HG03280 (cell line): ENCODE data around the gene FBXL4.

Source experiments
- ATAC-seq: cut with Tn5 transposase; IDR thresholded peaks from one replicate; pipeline ENCODE4 v1.9.1; 2021; ENCODE audit warnings: mild to moderate bottlenecking, moderate library complexity; ENCODE audit not compliant: unreplicated experiment

The FBXL4 gene

DNA sequence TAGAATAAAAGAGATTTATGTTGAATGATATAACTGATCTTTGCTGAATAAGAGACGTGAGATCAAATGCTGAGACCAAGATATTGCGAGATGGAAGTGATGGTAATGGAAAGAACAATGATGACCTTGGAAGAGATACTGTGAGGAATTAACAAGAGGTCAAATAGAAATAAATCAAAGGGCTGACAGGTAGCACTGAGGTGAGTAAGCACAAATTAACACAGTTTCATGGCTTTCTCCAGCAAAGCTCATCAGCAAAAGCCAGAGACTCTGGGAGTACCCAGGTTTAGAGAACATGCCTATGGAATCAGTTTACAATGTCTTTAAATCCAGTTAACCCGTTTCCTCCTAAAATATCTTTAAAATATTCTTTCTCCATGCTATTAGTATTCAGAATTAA, 60.1 kb downstream of the FBXL4 start:
- no peak for ATAC-seq

DNA sequence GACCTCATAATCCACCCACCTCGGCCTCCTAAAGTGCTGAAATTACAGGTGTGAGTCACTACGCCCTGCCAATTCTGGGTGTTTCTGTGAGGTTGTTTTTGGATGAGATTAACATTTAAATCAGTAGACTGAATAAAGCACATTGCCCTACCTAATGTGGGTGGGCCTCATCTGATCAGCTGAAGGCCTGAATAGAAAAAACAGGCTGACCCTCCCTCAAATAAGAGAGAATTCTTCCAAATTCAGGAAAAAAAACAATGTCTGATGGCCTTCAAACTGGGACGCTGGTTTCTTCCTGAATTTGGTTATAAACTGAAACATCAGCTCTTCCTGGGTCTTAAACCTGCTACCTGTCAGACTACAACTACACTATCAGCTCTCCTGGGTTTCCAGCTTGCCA, 62.4 kb downstream of the FBXL4 start:
- ATAC-seq = no peak

DNA sequence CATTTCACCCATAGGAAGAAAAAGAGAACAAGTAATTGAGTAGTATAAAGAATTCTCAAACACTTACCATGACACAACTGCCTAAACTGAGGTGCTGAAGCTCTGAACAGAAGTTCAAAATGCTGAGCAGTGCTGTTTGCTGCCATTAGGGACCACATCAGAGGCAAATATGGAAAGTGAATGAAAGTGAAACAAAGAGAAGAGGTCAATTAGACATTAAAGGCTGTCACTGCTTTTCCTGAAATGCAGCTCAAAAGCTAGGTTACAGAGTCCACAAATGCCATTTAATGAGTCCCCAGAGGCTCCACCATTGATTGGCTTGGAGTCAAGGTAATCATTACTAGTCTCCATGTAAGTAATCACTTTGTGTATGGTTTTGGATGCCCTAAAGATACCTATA, 67.3 kb downstream of the FBXL4 start:
- peak; percentile 91 for ATAC-seq

DNA sequence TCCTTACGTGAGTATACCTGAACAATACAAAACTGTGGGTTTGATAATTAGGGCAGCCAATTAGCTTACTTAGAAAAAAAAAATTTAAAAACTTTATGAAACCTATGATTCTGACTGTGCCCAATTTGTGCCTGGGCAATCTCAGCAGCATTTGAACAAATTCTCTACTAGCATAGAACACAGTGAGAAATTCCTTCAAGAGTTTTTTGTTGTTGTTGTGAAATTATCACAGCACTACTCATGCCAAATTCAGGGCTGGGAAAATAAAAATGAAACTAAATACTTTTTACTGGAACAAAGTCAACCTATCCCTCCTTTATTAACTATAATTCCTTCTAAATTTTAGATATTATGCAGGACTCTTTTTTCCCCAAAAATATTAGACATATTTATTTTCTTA, 70.5 kb downstream of the FBXL4 start:
- ATAC-seq = no peak

DNA sequence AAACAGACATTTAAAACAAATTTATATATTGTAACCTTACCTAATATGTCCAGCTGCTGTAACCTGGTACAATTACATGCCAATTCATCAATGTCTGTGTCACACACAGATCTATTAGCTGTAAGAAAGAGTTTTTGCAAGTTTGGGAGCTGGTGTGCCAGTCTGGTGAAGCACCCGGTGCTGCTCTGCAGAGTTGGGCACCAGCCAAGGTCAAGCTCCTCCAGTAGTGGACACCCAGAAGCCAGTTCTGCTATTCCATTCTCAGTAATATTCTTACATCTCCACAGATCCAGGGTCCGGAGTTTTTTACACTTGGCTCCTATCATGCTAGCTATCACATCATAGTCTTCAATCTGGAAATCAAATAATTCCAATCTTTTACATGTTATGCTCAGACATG, 72.4 kb downstream of the FBXL4 start:
- ATAC-seq = no peak

DNA sequence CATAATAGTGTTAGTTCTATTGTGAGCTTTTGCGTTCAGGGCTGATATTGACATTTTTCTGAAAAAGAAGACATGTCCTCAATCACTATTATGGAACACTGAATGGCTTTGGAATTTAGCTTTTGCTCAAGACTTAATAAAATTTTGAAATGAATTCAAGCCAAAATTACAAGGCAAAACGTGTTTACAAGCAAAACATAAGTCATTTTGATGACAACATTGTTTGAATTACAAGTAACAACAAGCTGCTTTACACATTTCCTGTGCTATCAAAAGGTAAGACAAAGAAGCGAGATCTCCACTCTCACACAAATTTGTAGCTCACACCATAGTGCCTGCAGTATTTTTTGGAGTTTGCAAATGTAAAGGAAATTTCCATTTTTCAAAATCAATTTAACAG, 75.9 kb downstream of the FBXL4 start:
- no peak for ATAC-seq

DNA sequence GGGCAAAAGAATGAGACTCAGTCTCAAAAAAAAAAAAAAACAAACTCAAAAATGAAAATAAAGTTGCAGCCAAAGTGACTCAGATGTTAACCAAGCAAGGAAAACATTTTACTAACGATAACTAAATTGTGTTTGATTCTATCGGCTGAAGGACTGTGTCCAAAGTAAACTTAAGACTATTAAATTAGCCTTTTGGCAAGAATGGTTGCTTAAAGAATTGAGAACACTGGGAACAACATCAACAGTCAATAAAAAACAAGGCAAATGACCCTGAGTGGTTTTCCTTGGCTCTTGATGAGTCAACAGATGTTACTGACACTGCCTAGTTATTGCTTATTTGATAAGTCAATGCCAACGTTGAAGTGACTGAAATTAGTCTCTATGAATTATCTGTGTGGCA, 76.7 kb downstream of the FBXL4 start:
- ATAC-seq = no peak

DNA sequence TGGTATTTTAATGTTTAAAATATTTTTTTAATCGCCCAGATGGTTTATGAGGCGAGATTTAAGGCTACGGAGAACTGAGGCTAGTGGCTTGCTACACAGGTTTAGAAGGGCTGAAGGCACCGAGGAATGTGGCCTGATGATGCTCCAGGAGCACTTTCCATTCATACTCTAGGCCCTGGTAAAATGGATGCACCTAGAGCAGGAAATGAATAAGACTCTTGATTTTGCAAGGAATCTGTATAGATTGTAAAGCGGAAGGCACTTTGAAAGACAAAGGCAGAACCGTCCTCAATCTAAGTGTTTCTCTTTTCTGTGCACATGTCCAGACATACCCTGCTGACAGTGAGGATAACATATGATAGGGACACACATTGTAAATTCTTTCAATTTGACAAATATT, 83.2 kb downstream of the FBXL4 start:
- no peak for ATAC-seq

DNA sequence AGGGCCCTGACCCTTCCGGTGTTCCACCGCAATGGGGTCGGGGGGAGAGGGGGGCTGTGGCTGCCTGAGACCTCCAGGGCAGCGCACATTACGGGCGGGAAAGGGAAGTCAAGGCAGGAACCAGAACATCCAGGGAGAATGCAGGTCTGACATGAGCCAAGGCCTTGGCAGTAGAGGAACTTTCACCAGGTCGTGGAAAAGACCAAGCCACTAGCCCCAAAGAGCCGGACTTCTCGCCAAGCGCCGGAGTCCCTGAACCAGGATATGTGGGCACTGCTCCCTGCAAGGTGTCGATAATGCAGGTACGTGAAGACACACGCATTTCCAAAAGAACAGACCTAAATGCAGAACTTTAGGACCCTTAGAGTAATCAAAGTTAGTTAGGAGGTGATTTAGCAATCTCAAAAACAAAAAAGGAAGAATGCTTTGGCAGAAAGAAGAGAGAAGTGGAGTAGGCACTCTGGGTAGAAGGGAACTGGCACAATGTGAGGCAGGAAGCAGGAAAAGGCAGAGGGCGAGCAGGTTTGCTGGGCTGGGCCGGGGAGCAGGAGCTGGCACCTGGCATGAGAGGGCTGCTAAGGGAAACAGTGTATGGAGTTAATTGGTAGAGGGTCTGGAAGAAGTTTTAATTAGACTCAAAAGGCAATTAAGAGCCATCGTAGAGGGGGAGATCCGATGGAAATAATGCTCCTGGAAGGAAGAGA, 99.1 kb downstream of the FBXL4 start:
- no peak for ATAC-seq

DNA sequence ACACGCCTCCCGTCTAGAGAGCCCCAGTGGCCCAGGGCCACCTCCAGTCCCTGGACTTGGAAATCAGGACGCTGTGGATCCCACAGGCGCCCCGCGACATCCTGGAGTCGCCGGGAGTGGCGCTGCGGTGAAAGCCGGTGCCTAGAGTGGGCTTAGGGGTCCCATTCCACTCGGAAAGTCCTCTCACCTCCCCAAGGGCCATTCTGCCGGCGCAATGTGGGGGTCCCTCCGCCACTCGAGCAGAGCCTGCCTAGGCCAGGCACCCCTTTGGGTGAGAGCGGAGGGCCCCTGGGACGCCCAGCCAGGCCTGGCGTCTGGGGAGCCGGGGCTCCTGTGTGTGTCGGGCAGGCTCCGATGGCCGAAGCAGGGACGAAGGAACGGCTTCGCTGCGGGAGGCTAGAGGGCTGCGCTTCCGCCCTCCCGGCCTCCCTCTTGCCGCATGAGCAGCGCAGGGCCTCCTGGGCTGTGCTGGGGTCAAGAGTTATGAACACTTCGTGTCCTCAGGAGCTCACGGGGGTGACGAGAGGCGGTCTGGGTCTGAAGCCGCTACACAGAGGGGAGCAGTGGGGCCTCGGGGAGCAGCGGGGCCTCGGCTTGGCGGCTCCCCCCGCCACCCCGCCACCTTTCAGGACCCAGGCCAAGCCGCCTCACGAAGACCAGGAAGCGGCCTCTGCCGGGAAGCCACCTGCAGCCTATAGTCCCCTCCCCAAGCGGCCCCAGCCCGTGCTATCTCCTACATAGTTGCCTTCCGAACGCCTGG, 99.8 kb downstream of the FBXL4 start:
- ATAC-seq = no peak

DNA sequence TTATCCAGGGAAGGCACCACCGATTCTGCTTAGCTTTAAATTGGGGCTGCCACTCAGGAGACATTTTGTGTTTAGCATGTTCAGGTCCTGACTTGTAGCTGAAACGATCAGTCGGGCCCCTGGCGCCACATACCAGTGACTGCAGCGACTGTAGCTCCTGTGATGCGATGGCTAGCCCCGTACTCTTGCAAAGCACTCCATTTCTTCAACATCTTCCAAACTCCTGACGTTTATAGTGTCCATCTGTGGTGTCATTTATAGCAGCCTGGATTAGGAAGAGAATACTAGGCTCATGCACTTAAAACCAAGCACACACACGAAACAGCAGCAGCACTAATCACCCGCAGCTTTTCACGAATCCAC, 100.3 kb downstream of the FBXL4 start:
- ATAC-seq = no peak

DNA sequence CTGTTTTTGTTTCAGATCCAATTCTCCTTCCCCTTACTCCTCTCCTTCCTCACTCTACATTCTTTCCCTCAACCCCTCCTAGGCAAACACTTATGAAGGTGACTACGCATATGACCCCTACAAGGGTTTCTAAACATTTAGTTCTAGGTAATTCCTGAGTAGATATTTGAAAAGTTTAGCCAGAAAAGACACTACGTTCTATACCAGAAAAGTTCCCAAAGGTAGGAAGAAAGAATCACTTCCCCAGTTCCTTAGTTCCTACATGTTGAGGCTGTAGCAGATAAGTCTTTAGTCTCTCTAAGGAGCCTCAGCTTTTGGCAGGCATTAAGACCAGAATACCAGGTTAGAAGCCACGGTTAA, 101.7 kb downstream of the FBXL4 start:
- ATAC-seq = no peak

DNA sequence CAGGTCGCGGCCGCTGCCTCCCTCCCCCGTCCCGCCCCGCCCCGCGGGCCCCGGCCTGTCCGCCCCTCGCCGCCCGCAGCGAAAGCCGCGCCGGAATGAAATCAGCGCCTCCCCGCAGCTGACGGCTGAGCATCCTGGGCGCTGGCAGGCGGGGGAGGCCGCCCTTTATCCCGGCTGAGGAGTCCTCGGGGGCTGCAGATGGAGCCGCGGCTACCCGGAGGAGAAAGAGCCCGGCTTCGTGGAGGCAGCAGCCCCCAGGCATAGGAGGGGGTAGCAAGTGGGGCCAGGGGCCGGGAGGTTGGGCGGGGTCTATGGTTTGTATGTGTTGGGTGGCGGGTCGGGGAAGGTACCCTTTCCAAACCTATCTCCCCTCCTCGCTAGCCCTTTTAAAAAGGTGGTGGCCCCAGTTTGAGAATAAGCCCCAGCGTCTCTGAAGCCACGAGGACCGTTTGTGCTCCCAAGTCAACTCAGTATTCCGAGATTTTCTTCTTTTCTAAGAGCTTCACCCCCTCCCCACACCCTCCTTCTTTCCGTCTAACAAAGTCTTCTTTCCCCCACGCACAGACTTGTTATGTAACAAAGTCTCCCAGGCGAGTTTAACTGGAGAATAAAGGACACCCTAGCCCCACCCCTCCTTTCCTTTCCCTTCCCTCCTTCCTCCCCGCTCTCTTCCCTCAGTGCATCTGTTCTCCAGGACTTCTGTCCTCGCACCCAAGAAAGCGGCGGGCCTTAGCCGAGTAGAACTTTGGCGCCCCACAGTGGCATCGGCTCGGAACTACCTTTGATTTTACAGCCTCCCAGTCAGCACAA, 102.3 kb downstream of the FBXL4 start:
- peak; percentile 67 for ATAC-seq

DNA sequence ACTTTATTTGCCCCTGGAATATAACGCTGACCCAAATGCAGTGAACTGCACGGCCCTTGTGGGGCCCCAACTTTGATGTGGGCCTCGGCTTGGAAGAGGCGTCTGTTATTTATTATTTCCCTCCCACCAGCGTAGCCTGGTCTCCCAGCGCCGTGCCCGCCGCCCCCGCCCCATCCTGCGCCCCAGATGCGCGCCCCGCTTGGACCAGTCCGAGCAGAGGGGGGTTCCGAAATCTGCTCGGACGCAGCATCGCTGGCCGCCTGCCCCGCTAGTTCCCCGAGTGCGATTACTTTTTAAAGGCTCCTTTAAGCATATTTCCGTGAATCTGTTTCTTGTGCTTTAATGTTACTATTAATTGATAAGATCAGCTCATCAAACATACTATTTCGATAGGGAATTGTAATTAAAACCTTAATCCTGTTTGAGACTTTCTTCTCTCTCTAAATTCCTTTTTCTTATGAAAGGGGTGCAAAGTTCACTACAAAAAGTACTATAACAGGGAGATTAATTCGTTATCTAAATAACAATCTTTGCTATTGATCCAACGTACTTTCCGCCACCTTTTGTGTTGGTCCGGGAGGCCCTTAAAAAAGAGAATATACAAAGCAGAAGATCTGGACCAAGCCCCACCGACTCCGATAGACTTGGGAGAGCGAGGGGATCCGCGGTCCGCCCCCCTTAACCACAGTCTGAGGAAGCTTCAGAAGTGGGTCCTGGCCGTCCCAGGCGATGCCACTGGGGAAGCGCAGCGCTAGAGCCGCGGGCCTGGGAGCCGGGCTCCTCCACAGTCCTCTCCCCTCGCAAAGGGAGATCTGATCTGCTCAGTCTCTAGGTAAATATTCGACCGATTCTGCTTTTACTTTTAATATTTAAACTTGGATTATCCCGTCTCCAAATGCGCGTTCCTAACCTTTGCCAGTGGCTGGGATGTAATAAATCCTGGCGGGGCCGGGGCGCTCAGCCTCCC, 103.2 kb downstream of the FBXL4 start:
- no peak for ATAC-seq

DNA sequence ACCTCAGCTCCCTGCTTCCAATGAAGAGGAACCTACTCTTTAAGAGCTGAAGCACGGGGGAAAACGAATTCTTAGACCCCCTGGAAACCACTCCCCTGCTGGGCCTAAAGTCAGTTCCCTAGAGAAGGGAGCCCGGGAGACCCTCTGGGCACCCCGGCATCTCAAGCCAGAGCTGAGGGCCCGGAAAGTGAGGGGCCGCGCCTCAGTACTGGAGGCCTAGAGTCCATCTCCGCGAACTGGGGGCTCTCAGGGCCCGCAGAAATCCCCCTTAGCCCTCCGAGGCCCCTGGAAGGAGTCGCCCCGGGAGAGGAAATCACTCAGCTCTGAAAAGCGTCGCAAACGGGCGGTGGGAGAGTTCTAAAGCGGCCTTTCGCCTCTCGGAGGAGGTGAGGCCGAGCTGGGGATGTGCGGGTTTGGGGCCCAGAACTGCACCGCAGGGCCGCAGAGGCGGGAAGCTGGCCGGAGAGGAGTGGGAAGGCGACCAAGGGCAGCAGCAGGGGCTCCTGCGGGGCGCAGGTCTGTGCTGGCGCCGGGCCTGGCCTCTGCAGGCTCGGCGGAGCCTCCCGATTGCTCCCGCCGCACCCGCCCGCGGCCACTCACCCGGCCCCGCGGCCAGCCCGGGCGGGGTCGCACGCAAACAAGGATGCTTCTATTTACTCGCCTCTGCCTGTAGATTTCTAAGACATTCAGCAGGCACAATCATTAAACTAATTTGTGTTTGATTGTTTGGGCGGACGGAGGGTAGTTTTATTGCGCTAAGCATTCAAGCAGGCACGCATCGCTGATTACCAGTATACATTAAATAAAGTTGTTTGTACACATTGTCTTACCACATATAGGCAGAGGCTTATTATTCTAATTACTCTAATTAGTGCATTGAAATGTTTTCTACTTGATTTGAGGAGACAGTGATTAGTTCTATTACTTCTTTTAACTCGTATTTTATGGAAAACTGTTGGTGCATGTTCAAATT, 104.2 kb downstream of the FBXL4 start:
- no peak for ATAC-seq

DNA sequence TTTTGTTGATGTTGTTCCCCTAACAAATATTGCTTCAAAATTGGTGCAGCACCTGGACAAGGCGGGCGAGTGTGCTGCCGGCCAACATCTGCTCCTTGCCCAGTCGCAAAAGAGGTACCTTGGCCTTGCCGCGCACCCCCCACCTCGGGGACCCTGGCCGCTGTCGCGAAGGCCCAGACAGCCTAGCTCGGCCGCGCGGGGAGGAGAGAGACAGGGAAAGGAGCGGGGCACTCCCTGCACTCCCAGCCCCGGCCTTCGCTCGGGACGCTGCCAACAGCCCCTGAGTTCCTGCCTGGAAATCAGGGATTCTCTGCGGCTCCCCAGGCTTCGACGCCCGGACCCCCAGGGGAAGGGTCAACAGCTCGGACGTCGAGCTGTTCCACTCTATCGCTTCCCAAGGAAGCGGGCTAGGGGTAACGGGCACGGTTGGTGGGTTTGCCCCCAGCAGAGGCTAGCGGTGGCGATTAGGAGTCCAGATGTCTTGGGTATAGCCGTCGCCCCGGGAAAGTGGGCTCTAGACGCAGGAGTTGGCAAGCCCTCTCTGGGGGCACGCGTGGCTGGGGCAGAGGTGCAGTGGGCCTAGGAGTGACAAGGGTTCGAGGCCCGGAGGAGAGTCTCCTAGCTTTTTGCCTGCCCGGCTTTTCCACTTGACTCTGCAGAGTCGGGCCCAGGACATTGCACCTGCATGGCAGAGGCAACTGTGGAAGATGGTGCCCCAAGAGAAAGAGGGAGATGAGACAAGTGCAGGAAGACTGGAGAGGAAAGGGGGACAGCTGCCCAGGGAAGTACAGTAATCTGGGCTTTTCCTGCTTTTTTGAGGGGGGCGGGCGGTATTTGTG, 105.2 kb downstream of the FBXL4 start:
- ATAC-seq = no peak

DNA sequence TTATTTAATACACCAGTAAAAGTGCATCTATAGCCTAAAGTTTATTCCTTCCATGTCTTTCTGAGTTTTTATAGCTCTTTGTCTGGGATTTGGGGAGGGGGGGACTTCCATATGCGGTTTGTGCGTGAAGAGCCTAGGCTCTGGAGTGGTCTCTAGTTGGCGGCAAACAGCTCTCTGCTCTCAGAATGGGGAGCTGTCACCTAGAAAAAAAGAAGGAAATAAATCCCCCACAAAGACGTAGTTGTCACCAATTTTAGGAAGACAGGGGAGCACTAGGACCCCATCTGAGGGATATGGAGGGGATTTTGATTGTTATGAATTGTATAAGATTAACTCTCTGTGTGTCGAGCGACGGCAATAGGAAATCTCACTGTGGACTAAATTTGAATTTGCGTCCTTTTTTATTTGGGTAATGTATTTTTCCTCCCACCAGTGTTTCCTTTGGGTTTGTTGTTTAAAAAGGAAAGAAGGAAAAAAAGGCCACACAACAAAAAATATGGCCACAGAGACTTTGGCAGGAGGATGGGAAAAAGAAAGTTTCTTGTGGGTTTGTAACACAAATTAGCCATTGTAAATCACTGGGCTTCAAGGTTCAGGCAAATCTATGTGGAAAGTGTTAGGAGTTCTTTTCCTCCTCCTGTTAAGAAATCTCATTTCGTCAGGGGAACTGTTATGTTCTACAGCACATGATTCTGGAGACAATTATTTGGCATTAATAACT, 106.0 kb downstream of the FBXL4 start:
- ATAC-seq = no peak

DNA sequence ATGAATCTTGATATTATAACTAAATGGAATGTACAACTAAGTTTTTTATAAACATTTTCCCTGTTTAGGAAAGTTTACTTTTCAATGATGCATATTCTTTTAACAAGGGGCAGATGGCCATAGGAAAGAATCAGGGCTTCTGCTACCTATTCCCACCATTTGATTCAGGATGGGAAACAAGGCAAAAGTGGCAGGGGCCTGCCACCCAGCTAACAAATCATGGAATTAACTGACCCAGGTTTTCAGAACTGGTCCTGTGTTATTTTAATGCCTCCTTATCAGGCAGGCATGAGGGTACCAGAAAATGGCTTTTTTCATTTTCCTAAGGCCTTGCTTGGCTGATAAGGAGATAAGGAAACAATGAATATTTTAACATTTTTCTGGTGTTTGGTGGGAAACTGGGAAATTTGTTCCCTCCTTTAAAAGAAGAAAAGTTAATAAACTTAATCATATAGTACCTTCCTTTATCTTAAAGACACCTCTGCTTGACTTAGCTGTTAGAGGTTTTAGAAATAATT, 106.7 kb downstream of the FBXL4 start:
- no peak for ATAC-seq
